NCI-H2107 (cell line): Measurements from ENCODE around the gene ANKFN1.
"Not testable (repeated sequence)": the region's sequence is repeated elsewhere in the genome, so short reads cannot be mapped to it uniquely, and the experiment has no call there.

Experiments
- DNase-seq: peaks from one replicate; lab custom pipeline; 2025; lab: John Stamatoyannopoulos, UW

The ANKFN1 gene

GRCh38 chr17:56184650-56185049, 31.4 kb downstream of the ANKFN1 start:
- DNase-seq = no peak

- no peak for DNase-seq
These were observed 32.4 kb downstream of the ANKFN1 start for GRCh38 chr17:56185491-56186221.

- DNase-seq = no peak
These were observed 33.0 kb downstream of the ANKFN1 start for GRCh38 chr17:56186222-56186786.

- no peak for DNase-seq
These were observed 50.2 kb downstream of the ANKFN1 start for GRCh38 chr17:56203430-56203829.

- DNase-seq = no peak
These were observed 53.1 kb downstream of the ANKFN1 start for GRCh38 chr17:56206351-56206750.

- DNase-seq = no peak
These were observed 59.8 kb downstream of the ANKFN1 start for GRCh38 chr17:56213031-56213430.

- no peak for DNase-seq
These were observed 64.6 kb downstream of the ANKFN1 start for GRCh38 chr17:56217921-56218320.

- DNase-seq = no peak
These were observed 69.0 kb downstream of the ANKFN1 start for GRCh38 chr17:56222255-56222654.

- no peak for DNase-seq
These were observed 77.4 kb downstream of the ANKFN1 start for GRCh38 chr17:56230660-56231059.

- no peak for DNase-seq
These were observed 78.0 kb downstream of the ANKFN1 start for GRCh38 chr17:56231252-56231651.

- DNase-seq = no peak
These were observed 78.4 kb downstream of the ANKFN1 start for GRCh38 chr17:56231693-56232092.

- DNase-seq = no peak
These were observed 91.1 kb downstream of the ANKFN1 start for GRCh38 chr17:56244268-56244890.

- no peak for DNase-seq
These were observed 94.5 kb downstream of the ANKFN1 start for GRCh38 chr17:56247816-56248215.

- no peak for DNase-seq
These were observed 103.8 kb downstream of the ANKFN1 start for GRCh38 chr17:56257075-56257474.

- DNase-seq = no peak
These were observed 107.2 kb downstream of the ANKFN1 start for GRCh38 chr17:56260376-56261002.

GRCh38 chr17:56262803-56263202, 109.5 kb downstream of the ANKFN1 start:
- DNase-seq = no peak

- no peak for DNase-seq
These were observed 116.5 kb downstream of the ANKFN1 start for GRCh38 chr17:56269556-56270389.

- no peak for DNase-seq
These were observed 121.2 kb downstream of the ANKFN1 start for GRCh38 chr17:56274491-56274890.

- no peak for DNase-seq
These were observed 131.2 kb downstream of the ANKFN1 start for GRCh38 chr17:56284482-56284881.

- DNase-seq = not testable (repeated sequence)
These were observed 135.5 kb downstream of the ANKFN1 start for GRCh38 chr17:56288786-56289185.

GRCh38 chr17:56289321-56289720, 136.0 kb downstream of the ANKFN1 start:
- DNase-seq = no peak
